Urothelium cell line (cell line): Measurements from ENCODE around the gene SURF4.
A peak's percentile ranks its signal among the peaks of the same experiment; 100 is the strongest.

Experiments
- DNase-seq: peaks from one replicate; pipeline ENCODE4 v3.0.0; 2011; ENCODE audit warnings: low spot score, mixed read lengths
- FAIRE-seq: peaks from 2 replicates; lab custom pipeline; 2011; peaks lifted over from hg19 to GRCh38; lab: Jason Lieb, UNC

The SURF4 gene

GRCh38 chr9:133353548-133353947, 22.3 kb downstream of the SURF4 start:
- DNase-seq (no peak), FAIRE-seq (no peak)

GRCh38 chr9:133352635-133353340, 23.1 kb downstream of the SURF4 start:
- no peak for FAIRE-seq

DNA sequence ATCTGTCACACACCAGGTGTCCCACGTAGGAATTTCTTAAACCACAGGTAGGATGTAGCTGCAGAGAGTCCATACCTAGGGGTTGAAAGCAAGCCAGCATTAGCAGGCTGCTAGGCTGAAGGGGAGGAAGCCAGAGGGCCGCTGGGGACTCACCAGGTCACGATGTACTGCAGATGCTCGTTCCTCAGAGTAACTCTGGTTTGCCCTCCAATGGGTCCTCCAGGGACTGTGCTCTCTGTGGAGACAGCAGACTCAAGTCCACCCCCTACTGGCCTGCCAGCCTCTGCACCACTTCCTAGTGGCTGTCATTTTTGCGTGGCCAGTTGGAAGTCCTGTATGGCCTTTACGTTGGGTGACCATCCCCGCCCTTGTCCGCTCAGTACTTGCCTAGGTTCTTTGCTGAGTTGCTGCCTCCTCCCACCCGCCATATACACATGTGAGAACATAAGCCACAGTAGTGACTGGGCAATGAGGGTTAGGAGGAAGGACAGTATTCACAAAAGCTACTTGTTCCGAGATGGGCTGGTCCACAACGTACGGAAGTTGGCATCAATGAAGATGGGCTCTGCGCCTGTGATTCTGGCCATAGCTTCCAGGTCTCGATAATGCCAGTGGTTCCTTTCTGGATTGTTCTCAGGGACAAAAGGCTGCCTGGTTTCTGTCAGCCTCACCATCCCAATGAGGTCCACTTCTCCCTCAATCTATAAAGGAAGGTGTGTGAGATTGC, 23.8 kb downstream of the SURF4 start:
- peak; percentile 55 for DNase-seq
- no peak for FAIRE-seq

More at GRCh38 chr9:133352635-133353340, 23.1 kb downstream of the SURF4 start:
- no peak for DNase-seq

DNA sequence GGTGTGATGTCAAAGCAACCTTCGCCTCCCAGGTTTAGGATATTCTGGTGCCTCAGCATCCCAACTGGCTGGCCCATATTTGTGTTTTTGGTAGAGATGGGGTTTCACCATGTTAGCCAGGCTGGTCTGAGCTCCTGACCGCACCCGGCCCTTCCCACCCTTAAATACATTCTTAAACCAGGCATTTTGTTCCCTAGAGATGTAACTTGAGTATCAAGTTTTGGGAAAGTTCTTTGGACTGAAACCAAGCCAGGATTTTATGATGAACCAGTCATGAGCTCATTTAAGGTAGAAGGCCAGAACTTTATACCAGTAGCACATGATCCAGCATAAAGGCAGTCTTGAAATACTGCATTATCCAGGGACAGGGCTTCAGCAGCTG, 24.3 kb downstream of the SURF4 start:
- no peak for FAIRE-seq
- DNase-seq = no peak

GRCh38 chr9:133349965-133350616, 25.8 kb downstream of the SURF4 start:
- FAIRE-seq = no peak
- DNase-seq = no peak

GRCh38 chr9:133348718-133349573, 26.9 kb downstream of the SURF4 start:
- no peak for DNase-seq
- FAIRE-seq = no peak

- DNase-seq = peak; percentile 88
- no peak for FAIRE-seq
These were observed 27.7 kb downstream of the SURF4 start, which contains the start of the genes MED22 and RPL7A for GRCh38 chr9:133347985-133348717. Gene MED22, minus strand, starts transcription at chr9:133348131. Its CDS starts 1,469 bp downstream, at chr9:133346662. Gene RPL7A, plus strand, starts transcription at chr9:133348218. Its CDS starts 26 bp downstream, at chr9:133348244.

GRCh38 chr9:133347515-133347984, 28.3 kb downstream of the SURF4 start:
- FAIRE-seq (no peak), DNase-seq (peak; percentile 54)

DNA sequence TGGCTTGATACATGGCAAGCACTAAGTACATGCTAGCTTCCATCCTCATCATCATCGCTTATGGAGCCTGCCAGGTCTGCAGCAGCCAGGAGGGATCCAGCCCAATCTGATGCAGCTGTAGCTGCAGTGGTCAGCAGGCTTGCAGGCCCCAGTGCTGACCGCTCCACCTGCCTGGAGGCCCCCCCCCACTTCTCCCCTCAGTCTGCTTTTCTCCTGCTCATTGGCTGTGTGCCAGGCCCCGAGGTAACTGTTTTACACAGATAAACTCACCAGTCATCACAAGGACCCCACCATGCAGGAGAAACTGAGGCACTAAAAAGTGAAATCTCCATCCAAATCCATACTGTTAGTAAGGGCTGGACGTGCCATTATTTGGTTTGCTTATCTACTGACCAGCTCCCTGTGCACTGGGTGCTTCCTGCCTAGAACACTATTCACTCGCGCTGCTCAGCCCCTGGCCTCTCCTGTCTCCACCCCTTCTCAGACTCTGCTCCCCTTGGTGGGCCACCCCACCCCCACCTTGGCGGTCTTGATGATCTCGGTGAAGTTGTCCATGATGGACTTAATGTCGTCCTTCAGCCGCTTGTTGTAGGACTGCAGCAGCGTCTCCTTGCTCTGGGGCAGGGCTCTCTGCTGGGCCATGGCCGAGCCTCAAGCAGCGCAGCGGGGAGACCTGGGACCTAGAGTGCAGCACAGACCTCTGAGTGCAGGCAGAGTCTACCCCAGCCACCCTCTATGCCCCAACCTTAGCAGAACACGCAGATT, 29.7 kb downstream of the SURF4 start:
- no peak for FAIRE-seq
- no peak for DNase-seq

DNA sequence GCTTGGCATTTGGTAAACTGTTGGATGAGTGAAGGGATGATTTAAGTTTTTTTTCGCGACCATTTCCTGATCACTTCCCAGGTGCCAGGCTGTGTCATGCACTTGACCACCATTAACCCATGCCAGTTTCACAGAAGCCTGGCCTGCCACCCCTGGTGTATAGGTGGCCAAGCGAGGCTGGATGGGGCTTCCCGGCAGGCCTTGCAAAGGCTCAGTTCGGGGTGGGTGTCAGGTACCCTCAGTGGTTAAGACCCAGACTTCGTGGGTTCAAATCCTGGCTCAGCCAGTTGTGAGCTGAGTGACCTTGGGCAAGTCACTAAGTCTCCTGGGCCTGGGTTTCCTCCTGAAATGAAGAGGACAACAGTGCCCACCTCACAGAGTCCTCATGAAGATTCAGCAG, 30.3 kb downstream of the SURF4 start:
- DNase-seq = no peak
- FAIRE-seq = no peak

GRCh38 chr9:133344979-133345378, 30.9 kb downstream of the SURF4 start:
- FAIRE-seq (no peak), DNase-seq (no peak)

GRCh38 chr9:133344071-133344470, 31.8 kb downstream of the SURF4 start:
- no peak for FAIRE-seq
- no peak for DNase-seq

DNA sequence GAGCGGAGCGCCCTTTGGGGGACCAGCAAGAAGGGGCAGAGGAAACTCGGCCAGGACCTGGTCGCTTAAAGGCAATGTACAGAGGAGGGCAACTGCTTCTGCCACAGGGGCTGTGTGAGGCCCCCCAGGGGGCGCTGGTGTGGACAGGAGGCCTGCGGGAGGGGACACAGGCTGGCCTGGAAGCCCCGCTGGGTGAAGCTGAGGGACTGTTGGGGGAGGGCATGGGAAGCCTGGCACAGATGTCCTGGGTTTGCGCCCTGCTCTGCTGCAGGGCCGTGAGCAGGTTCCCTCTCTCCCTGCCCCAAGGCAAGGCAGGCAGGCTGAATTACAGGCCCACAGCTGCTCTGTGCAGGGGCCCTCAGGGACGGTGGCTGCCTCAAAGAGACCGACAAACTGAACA, 33.3 kb downstream of the SURF4 start:
- FAIRE-seq (no peak), DNase-seq (no peak)

- no peak for FAIRE-seq
- no peak for DNase-seq
These were observed 33.8 kb downstream of the SURF4 start for GRCh38 chr9:133342069-133342406.

GRCh38 chr9:133341369-133342068, 34.3 kb downstream of the SURF4 start:
- FAIRE-seq (no peak), DNase-seq (no peak)

- DNase-seq (no peak), FAIRE-seq (no peak)
These were observed 34.9 kb downstream of the SURF4 start for GRCh38 chr9:133340916-133341315.

- FAIRE-seq = no peak
These were observed 35.6 kb downstream of the SURF4 start for GRCh38 chr9:133340256-133340655.

DNA sequence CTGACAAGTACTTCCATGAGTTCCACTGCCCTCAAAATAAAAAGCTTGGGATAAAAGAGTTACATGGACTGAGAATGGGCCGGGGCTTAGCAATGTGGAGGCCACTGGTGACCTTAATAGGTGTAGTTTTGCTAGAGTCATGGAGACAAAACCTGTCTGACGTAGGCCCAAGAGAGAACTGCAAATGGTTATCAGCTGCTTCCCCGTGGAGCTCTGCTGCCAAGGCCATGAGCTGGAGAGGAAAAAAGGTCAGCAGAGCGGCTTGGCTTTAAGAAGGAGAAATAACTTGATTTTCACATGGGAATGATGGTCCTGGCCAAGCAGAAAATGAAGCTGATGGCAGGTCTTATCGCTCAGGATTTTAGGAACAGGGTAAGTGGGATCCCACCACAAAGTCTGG, 36.2 kb downstream of the SURF4 start:
- FAIRE-seq (no peak), DNase-seq (no peak)

More at GRCh38 chr9:133340256-133340655, 35.6 kb downstream of the SURF4 start:
- DNase-seq = no peak
